ENCODE results near the gene PSMC1.

PSMC1 gene

GRCh38 chr14:90276646-90277367 lies 20.5 kb downstream of the PSMC1 start:
- DNase-seq (ENCODE audit: low read depth in 3 of 3) = no peak

GRCh38 chr14:90277581-90278198 lies 21.3 kb downstream of the PSMC1 start:
- no peak for DNase-seq (ENCODE audit: low read depth in 3 of 3)

GRCh38 chr14:90278199-90279175 lies 22.1 kb downstream of the PSMC1 start:
- DNase-seq (ENCODE audit: low read depth in 3 of 3) = no peak

- DNase-seq (ENCODE audit: low read depth in 3 of 3) = no peak
Observed at GRCh38 chr14:90280096-90280495, 23.7 kb downstream of the PSMC1 start.

GRCh38 chr14:90281261-90281660 lies 24.9 kb downstream of the PSMC1 start:
- DNase-seq (ENCODE audit: low read depth in 3 of 3) = no peak

GRCh38 chr14:90281756-90282155 lies 25.4 kb downstream of the PSMC1 start:
- no peak for DNase-seq (ENCODE audit: low read depth in 3 of 3)

GRCh38 chr14:90287791-90288190 lies 31.4 kb downstream of the PSMC1 start:
- no peak for DNase-seq (ENCODE audit: low read depth in 3 of 3)

GRCh38 chr14:90288651-90289355 lies 32.5 kb downstream of the PSMC1 start:
- DNase-seq (ENCODE audit: low read depth in 3 of 3) = no peak

- no peak for DNase-seq (ENCODE audit: low read depth in 3 of 3)
Observed at GRCh38 chr14:90290337-90291011, 34.1 kb downstream of the PSMC1 start.

- no peak for DNase-seq (ENCODE audit: low read depth in 3 of 3)
Observed at GRCh38 chr14:90291699-90292098, 35.3 kb downstream of the PSMC1 start.

- no peak for DNase-seq (ENCODE audit: low read depth in 3 of 3)
Observed at GRCh38 chr14:90293766-90294730, 37.7 kb downstream of the PSMC1 start.

GRCh38 chr14:90294872-90295271 lies 38.5 kb downstream of the PSMC1 start:
- no peak for DNase-seq (ENCODE audit: low read depth in 3 of 3)

- DNase-seq (ENCODE audit: low read depth in 3 of 3) = no peak
Observed at GRCh38 chr14:90295870-90296516, 39.6 kb downstream of the PSMC1 start.

GRCh38 chr14:90296641-90297040 lies 40.3 kb downstream of the PSMC1 start:
- no peak for DNase-seq (ENCODE audit: low read depth in 3 of 3)

GRCh38 chr14:90297876-90298629 lies 41.7 kb downstream of the PSMC1 start:
- no peak for DNase-seq (ENCODE audit: low read depth in 3 of 3)

- DNase-seq (ENCODE audit: low read depth in 3 of 3) = no peak
Observed at GRCh38 chr14:90299408-90299807, 43.1 kb downstream of the PSMC1 start.

GRCh38 chr14:90300611-90301047 lies 44.3 kb downstream of the PSMC1 start:
- no peak for DNase-seq (ENCODE audit: low read depth in 3 of 3)

GRCh38 chr14:90301122-90301521 lies 44.8 kb downstream of the PSMC1 start:
- no peak for DNase-seq (ENCODE audit: low read depth in 3 of 3)

- DNase-seq (ENCODE audit: low read depth in 3 of 3) = no peak
Observed at GRCh38 chr14:90301668-90302090, 45.3 kb downstream of the PSMC1 start.
